DOHH2 (cell line): Measurements from ENCODE around the gene TMEM132D.

ENCODE experiments used
- H3F3A ChIP-seq: fragments of 200-600 bp; sonication (generic), shearing (Covaris generic); 2 replicates; pipeline ENCODE4 v1.6.0; 2016; ENCODE audit warnings: antibody characterized with exemption, mild to moderate bottlenecking; ENCODE audit not compliant: control insufficient read depth, insufficient read depth
- H3K27ac ChIP-seq: fragments of 200-600 bp; sonication (generic); 2 replicates; pipeline ENCODE4 v1.5.1; 2014; ENCODE audit warnings: low read depth, mild to moderate bottlenecking, low read length, moderate library complexity
- H3K27me3 ChIP-seq: fragments of 200-600 bp; sonication (generic); 2 replicates; pipeline ENCODE4 v1.6.1; 2014; ENCODE audit warnings: mild to moderate bottlenecking, low read length, mixed read lengths; ENCODE audit not compliant: control insufficient read depth
- H3K36me3 ChIP-seq: fragments of 200-600 bp; sonication (generic); 2 replicates; pipeline ENCODE4 v1.6.1; 2014; ENCODE audit warnings: mild to moderate bottlenecking, low read length, moderate library complexity, mixed read lengths; ENCODE audit not compliant: control insufficient read depth
- H3K4me1 ChIP-seq: fragments of 200-600 bp; sonication (generic); 2 replicates; pipeline ENCODE4 v1.6.1; 2014; ENCODE audit warnings: mild to moderate bottlenecking, low read length, mixed read lengths; ENCODE audit not compliant: control insufficient read depth
- H3K4me2 ChIP-seq: fragments of 200-600 bp; sonication (generic); 2 replicates; pipeline ENCODE4 v1.6.0; 2014; ENCODE audit warnings: mild to moderate bottlenecking, low read length, moderate library complexity
- H3K4me3 ChIP-seq: fragments of 200-600 bp; sonication (generic); 2 replicates; pipeline ENCODE4 v1.5.1; 2014; ENCODE audit warnings: mild to moderate bottlenecking, low read length, mixed read lengths
- H3K79me2 ChIP-seq: fragments of 200-600 bp; sonication (generic); 2 replicates; pipeline ENCODE4 v1.6.1; 2014; ENCODE audit warnings: mild to moderate bottlenecking, low read length, mixed read lengths; ENCODE audit not compliant: control insufficient read depth
- H3K9me2 ChIP-seq: fragments of 200-600 bp; sonication (generic); replicated peaks from 2 replicates; pipeline ENCODE4 v1.6.1; 2014; ENCODE audit warnings: mild to moderate bottlenecking, low read length, mixed read lengths; ENCODE audit not compliant: control insufficient read depth
- H3K9me3 ChIP-seq: fragments of 200-600 bp; sonication (generic); 2 replicates; pipeline ENCODE4 v1.6.1; 2014; ENCODE audit warnings: antibody characterized with exemption, low read length, mixed read lengths; ENCODE audit not compliant: control insufficient read depth, insufficient read depth
- H4K20me1 ChIP-seq: fragments of 200-600 bp; sonication (generic); 2 replicates; pipeline ENCODE4 v1.6.0; 2014; ENCODE audit warnings: low read depth, mild to moderate bottlenecking, antibody characterized with exemption, low read length, moderate library complexity; ENCODE audit not compliant: control insufficient read depth, insufficient read depth
- CTCF ChIP-seq: fragments of 200-600 bp; sonication (generic); IDR thresholded peaks from one replicate; pipeline ENCODE4 v1.5.1; 2014; ENCODE audit warnings: antibody characterized with exemption, mild to moderate bottlenecking, low read depth, low read length; ENCODE audit not compliant: poor library complexity, severe bottlenecking
- EZH2phosphoT487 ChIP-seq: fragments of 200-600 bp; sonication (generic); IDR thresholded peaks from 2 replicates; pipeline ENCODE4 v1.6.1; 2017; ENCODE audit warnings: borderline replicate concordance, mild to moderate bottlenecking, antibody characterized with exemption, low read length, moderate library complexity, mixed read lengths

Gene TMEM132D

DNA sequence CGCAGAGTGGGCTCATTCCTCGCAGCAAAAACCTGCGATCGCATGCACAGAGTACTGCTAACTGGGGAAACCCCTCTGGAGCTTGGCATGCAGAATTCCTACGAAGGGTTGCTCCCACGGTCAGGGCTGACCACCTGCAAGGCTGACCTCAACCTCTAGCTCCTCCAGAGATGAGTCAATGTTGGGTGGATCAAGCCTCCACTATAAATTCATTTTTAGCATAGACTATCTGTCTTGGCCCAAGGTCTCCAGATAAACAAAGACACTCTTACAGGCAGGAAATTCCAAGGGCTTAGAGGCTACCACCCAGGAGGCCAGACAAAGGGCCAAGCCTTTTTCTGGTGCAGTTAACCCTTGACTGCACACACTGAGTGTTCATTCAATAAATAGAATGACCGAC is 296.5 kb downstream of the TMEM132D start:
- H3K4me2 ChIP-seq = no peak overlapping the region

DNA sequence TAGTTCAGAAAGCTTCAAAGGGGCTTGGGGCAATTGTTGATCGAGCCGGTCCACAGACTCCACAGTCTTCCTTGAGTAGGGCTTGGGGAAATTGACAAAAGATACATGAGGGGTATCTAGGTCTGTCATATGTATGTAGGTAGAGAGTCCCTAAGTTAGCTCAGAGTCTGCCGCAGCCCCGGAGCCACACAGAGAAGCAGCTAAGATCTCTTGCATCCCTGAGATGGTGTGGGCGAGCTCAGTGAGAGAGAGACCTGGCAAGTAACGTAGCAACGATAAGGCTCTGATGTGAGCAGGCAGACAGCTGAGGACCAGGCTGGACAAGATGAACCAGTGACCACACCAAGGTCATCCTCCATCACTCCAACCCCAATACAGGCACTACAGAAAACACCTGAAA is 297.6 kb downstream of the TMEM132D start:
- Histone ChIP-seq H3K27ac (no peak overlapping the region), H3K4me2 (no peak overlapping the region), H3K36me3 (no peaks in the 10 kb centered on the region), H3K9me3 (no peaks in the 10 kb centered on the region), H3K79me2 (no peaks in the 10 kb centered on the region), H4K20me1 (no peaks in the 10 kb centered on the region), H3K27me3 (no peaks in the 10 kb centered on the region), H3F3A (no peaks in the 10 kb centered on the region), H3K9me2 (no peaks in the 10 kb centered on the region), H3K4me1 (no peaks in the 10 kb centered on the region), H3K4me3 (no peak overlapping the region)
- no peak for TF ChIP-seq CTCF
- no peak for TF ChIP-seq EZH2phosphoT487

More for the DNA sequence above, 296.5 kb downstream of the TMEM132D start:
- H3K27ac ChIP-seq = no peak overlapping the region
- no peaks in the 10 kb centered on the region for H3K27me3 ChIP-seq
- H3K79me2 ChIP-seq = no peaks in the 10 kb centered on the region
- H3K9me3 ChIP-seq = no peaks in the 10 kb centered on the region
- H3K36me3 ChIP-seq = no peaks in the 10 kb centered on the region
- no peaks in the 10 kb centered on the region for H4K20me1 ChIP-seq
- H3K4me1 ChIP-seq = no peaks in the 10 kb centered on the region
- H3K9me2 ChIP-seq = no peaks in the 10 kb centered on the region
- H3F3A ChIP-seq = no peaks in the 10 kb centered on the region
- no peak overlapping the region for H3K4me3 ChIP-seq
- TF ChIP-seq CTCF (no peak), EZH2phosphoT487 (no peak)

DNA sequence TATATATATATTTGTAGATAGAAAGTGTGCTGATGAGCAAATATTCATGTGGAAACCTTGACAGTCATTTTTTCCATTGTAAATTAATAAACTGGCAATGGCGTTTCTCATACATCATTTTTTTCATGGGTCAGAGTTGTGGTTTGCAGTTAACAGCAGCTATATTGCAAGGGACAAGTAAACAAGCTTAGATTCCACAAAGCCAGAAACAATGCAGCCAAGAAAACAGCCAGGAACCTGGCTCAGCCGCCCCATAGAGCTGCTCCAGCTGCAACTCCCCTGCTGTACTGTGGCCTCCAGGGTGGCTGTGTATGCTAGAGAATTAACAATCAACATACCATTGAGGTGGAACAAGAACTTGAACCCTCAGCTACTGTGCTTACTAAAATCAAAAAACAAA is 298.2 kb downstream of the TMEM132D start:
- H3K36me3 ChIP-seq = no peaks in the 10 kb centered on the region
- no peak overlapping the region for H3K4me3 ChIP-seq
- no peaks in the 10 kb centered on the region for H3F3A ChIP-seq
- no peak for TF ChIP-seq EZH2phosphoT487
- no peak for TF ChIP-seq CTCF
- H3K9me3 ChIP-seq = no peaks in the 10 kb centered on the region
- no peaks in the 10 kb centered on the region for H3K27me3 ChIP-seq
- no peak overlapping the region for H3K4me2 ChIP-seq
- H4K20me1 ChIP-seq = no peaks in the 10 kb centered on the region
- no peak overlapping the region for H3K27ac ChIP-seq
- no peaks in the 10 kb centered on the region for H3K79me2 ChIP-seq
- H3K4me1 ChIP-seq = no peaks in the 10 kb centered on the region
- no peaks in the 10 kb centered on the region for H3K9me2 ChIP-seq

- H3K36me3 ChIP-seq = no peaks in the 10 kb centered on the region
- no peak for TF ChIP-seq EZH2phosphoT487
- TF ChIP-seq CTCF = no peak
- H3K4me3 ChIP-seq = no peak overlapping the region
- no peaks in the 10 kb centered on the region for H3K9me3 ChIP-seq
- H3K27me3 ChIP-seq = no peaks in the 10 kb centered on the region
- no peaks in the 10 kb centered on the region for H3K9me2 ChIP-seq
- no peaks in the 10 kb centered on the region for H4K20me1 ChIP-seq
- H3K79me2 ChIP-seq = no peaks in the 10 kb centered on the region
- H3F3A ChIP-seq = no peaks in the 10 kb centered on the region
- H3K27ac ChIP-seq = no peak overlapping the region
- no peaks in the 10 kb centered on the region for H3K4me1 ChIP-seq
- H3K4me2 ChIP-seq = no peak overlapping the region
These were observed 299.3 kb downstream of the TMEM132D start for GRCh38 chr12:129604506-129604905.
